ENCODE results near the gene ENTPD8. TPM values are rescaled to one million over a fixed set of nuclear protein-coding genes. Genes with fewer than 3 reads are reported as not detected.

The ENTPD8 gene
- total RNA-seq, 3 donors from 2014 or later = 2.0 to 3.2 TPM; not detected in 1

DNA sequence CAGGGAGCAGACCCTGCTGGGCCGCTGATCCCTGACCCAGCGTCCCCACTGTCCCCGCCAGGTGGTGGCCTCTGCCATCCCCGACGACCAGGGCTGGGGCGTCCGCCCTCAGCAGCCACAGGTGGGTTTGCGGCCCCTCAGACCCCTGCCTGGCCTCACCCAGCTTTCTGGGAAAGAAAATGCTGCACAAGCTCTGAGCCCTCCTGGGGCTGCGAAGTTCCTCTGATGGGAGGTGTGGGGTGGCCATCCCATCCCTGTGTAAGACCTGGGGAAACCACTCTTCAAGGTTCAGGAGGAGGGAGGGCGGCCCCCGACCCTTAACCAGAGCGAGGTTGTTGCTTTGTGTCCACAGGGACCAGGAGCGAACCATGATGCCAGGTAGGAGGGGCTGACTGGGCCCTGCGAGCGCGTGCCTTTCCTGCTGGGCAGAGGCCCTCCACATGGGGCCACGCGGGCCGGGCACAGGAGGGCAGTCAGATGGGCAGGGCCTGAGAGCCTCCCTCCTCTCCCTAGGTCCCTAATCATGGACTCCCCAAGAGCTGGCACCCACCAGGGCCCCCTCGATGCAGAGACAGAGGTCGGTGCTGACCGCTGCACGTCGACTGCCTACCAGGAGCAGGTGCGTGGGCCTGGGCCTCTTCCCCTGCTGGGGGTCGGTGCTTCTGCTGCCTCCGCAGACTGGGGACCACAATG is 10.3 kb downstream of the ENTPD8 start:
- H3K27me3 ChIP-seq = no peaks in the 10 kb centered on the region
- intact Hi-C loops (cut with DNase I; ENCODE audit: low total_unique reads) = loop anchor here (10.0 kb wide), 1 partner anchor 146 kb away; no protein-coding TSS in a partner anchor
- TF ChIP-seq, protein P1, sequence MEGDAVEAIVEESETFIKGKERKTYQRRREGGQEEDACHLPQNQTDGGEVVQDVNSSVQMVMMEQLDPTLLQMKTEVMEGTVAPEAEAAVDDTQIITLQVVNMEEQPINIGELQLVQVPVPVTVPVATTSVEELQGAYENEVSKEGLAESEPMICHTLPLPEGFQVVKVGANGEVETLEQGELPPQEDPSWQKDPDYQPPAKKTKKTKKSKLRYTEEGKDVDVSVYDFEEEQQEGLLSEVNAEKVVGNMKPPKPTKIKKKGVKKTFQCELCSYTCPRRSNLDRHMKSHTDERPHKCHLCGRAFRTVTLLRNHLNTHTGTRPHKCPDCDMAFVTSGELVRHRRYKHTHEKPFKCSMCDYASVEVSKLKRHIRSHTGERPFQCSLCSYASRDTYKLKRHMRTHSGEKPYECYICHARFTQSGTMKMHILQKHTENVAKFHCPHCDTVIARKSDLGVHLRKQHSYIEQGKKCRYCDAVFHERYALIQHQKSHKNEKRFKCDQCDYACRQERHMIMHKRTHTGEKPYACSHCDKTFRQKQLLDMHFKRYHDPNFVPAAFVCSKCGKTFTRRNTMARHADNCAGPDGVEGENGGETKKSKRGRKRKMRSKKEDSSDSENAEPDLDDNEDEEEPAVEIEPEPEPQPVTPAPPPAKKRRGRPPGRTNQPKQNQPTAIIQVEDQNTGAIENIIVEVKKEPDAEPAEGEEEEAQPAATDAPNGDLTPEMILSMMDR (IDR thresholded peaks at IDR 0.05) = no peak
- TF ChIP-seq POLR2AphosphoS5 (IDR thresholded peaks at IDR 0.05) (no peak), POLR2A (IDR thresholded peaks at IDR 0.05) (no peak)

DNA sequence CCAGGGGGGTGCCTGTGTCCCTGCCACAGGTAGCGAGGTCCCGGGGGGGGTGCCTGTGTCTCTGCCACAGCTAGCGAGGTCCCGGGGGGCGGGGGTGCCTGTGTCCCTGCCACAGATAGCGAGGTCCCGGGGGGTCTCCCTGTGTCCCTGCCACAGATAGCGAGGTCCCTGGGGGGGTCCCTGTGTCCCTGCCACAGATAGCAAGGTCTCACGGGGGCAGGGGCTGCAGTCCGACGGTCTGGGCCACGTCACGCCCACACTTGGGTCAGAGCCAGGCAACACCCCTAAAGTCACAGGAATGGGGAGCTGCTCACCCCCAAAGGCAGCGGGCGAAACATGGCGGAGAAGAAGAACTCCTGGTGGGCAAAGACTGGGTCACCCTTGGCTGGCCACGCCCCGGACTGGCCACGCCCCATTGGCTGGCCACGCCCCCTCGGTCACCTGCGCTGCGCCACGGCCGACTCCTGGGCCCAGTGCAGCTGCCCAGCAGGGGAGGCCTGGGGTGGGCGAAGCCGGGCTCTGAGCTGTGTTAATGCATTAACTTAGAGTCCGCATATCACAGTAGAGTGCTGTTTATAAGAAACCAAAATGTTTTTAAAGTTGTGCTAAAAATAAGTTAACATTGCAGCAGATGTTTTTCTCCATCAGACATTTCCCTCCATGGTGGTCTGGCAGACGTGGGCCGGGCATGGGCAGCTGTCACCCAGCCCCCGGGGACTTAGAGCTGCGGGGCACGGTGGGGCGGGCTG is 11.0 kb downstream of the ENTPD8 start:
- intact Hi-C loops (cut with DNase I; ENCODE audit: low total_unique reads) = loop anchor here (10.0 kb wide), 1 partner anchor 145 kb away; no protein-coding TSS in a partner anchor
- H3K27me3 ChIP-seq = no peaks in the 10 kb centered on the region
- TF ChIP-seq POLR2A (IDR thresholded peaks at IDR 0.05) (no peak), POLR2AphosphoS5 (IDR thresholded peaks at IDR 0.05) (no peak)
- TF ChIP-seq, protein P1 (IDR thresholded peaks at IDR 0.05) = no peak
- no peaks in the 10 kb centered on the region for H3K4me1 ChIP-seq
- H3K36me3 ChIP-seq = no peaks in the 10 kb centered on the region
- H3K27ac ChIP-seq = no peak overlapping the region
- no peak overlapping the region for H3K4me3 ChIP-seq
- no peaks in the 10 kb centered on the region for H3K9me3 ChIP-seq
- no peak for DNase-seq (ENCODE audit: low spot score in 2 of 2)

More for the DNA sequence above, 10.3 kb downstream of the ENTPD8 start:
- Histone ChIP-seq H3K27ac (no peak overlapping the region), H3K4me1 (peaks cover 2 to 4% of the 10 kb centered on the region in 2 donors), H3K4me3 (no peak overlapping the region), H3K9me3 (no peaks in the 10 kb centered on the region), H3K36me3 (no peaks in the 10 kb centered on the region)
- DNase-seq (ENCODE audit: low spot score in 2 of 2) = no peak

DNA sequence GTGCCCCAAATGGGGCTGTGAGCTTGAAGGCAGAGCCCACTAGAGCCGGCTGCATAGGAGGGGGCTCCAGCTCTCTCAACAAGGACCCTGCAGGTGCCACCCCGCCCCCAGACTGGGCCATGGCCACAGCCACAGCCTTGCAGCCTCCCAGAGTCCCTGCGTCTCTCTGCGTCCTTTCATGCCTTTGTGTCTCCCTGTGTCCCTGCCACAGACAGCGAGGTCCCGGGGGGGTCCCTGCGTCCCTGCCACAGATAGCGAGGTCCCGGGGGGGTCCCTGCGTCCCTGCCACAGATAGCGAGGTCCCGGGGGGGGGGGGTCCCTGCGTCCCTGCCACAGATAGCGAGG is 11.6 kb downstream of the ENTPD8 start:
- no peaks in the 10 kb centered on the region for H3K4me1 ChIP-seq
- no peak overlapping the region for H3K27ac ChIP-seq
- DNase-seq (ENCODE audit: low spot score in 2 of 2) = no peak
- no peaks in the 10 kb centered on the region for H3K27me3 ChIP-seq
- TF ChIP-seq POLR2A (IDR thresholded peaks at IDR 0.05) (no peak), POLR2AphosphoS5 (IDR thresholded peaks at IDR 0.05) (no peak)
- TF ChIP-seq, protein P1 (IDR thresholded peaks at IDR 0.05) = no peak
- H3K9me3 ChIP-seq = no peaks in the 10 kb centered on the region
- intact Hi-C loops (cut with DNase I; ENCODE audit: low total_unique reads) = no loop called here
- no peak overlapping the region for H3K4me3 ChIP-seq
- no peaks in the 10 kb centered on the region for H3K36me3 ChIP-seq

DNA sequence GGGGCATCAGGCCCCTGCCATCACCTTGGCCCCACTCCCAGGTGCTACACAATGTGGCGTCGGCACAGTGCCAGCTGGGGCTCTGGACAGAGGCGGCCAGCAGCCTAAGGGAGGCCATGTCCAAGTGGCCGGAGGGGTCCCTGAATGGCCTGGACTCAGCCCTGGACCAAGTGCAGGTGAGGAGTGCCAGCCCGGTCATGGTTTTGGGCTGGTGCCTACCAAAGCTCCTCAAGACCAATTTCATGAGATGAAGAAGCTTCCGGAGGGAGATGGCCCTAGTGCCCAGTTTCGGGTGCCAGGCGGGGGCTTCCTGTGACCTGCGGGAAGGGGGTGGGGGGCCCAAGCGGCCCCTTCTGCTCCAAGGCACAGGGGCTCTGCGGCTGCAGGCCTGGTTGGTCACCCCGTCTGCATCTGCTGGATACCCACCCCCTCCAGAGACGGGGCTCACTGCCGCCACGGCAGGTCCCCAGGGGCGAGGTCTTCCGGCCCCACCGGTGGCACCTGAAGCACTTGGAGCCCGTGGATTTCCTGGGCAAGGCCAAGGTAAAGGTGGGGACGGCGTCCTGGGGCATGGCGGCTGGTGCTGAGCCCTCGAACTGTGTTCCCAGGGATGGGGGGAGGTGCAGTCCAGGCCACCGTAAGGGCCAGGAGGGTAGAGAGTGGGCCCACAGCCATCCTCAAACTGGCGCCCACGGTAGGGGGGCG is 12.2 kb downstream of the ENTPD8 start:
- Histone ChIP-seq H3K27ac (no peak overlapping the region), H3K9me3 (no peaks in the 10 kb centered on the region), H3K27me3 (no peaks in the 10 kb centered on the region), H3K4me3 (no peak overlapping the region), H3K36me3 (no peaks in the 10 kb centered on the region), H3K4me1 (peaks cover 0 to 4% of the 10 kb centered on the region in 2 donors)
- intact Hi-C loops (cut with DNase I; ENCODE audit: low total_unique reads) = no loop called here
- DNase-seq (ENCODE audit: low spot score in 2 of 2) = no peak
- TF ChIP-seq POLR2A (IDR thresholded peaks at IDR 0.05) = no peak
- TF ChIP-seq POLR2AphosphoS5 (IDR thresholded peaks at IDR 0.05) = no peak
- TF ChIP-seq, protein P1 (IDR thresholded peaks at IDR 0.05) = no peak

DNA sequence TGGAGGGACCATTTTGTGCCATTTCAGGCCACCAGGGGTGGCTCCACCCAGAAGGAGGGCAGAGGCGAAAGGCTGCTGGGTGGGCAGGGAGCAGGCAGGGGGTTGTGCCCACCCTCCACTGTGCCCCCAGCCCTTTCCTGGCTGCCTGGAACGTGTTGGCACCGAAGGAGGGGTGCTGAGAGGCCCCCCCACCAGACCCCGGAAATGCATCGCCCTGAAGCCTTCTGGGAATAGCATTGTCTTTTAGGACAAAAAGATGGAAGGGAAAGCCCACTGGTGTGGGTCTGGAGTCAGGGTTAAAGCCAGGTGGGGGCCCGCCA is 12.9 kb downstream of the ENTPD8 start:
- TF ChIP-seq, protein P1 (IDR thresholded peaks at IDR 0.05) = no peak
- no peak for TF ChIP-seq POLR2A (IDR thresholded peaks at IDR 0.05)
- no peak for TF ChIP-seq POLR2AphosphoS5 (IDR thresholded peaks at IDR 0.05)
- intact Hi-C loops (cut with DNase I; ENCODE audit: low total_unique reads) = no loop called here
- no peaks in the 10 kb centered on the region for H3K27me3 ChIP-seq
- no peak for DNase-seq (ENCODE audit: low spot score in 2 of 2)
- H3K36me3 ChIP-seq = no peaks in the 10 kb centered on the region
- H3K9me3 ChIP-seq = no peaks in the 10 kb centered on the region
- no peak overlapping the region for H3K27ac ChIP-seq
- no peak overlapping the region for H3K4me3 ChIP-seq
- H3K4me1 ChIP-seq = peaks cover 0 to 4% of the 10 kb centered on the region in 2 donors

Data from breast epithelium (tissue), 4 donors.